Activated CD8-positive, alpha-beta memory T cell treated with anti-CD3 and anti-CD28 coated beads, Interleukin-2, amount 10 ng/mL, durations not matched to agents 7 days and 5 days (primary cell): ENCODE data around the gene CYP27B1. TPM values are rescaled to one million over a fixed set of nuclear protein-coding genes. Genes with fewer than 3 reads are reported as not detected.
"Not testable (repeated sequence)": the region's sequence is repeated elsewhere in the genome, so short reads cannot be mapped to it uniquely, and the experiment has no call there.

Experiments
- ATAC-seq: fragments of 150-1000 bp; cut with Tn5 transposase; one replicate; pipeline ENCODE4 v1.10.0; 2021; ENCODE audit warnings: moderate library complexity
- CTCF ChIA-PET: fragments of 350-600 bp; sonication (Branson Sonifier 250); formaldehyde crosslinking; loops from one replicate; lab custom pipeline; 2021; ENCODE audit warnings: antibody characterized with exemption; lab: Charles Lee
- DNase-seq: peaks from one replicate; pipeline ENCODE4 v3.0.0-alpha.2; 2020
- H3K27ac Mint-ChIP-seq: one replicate; pipeline ENCODE4 v1.8.0; 2021; ENCODE audit warnings: mild to moderate bottlenecking, mixed read lengths
- H3K27me3 Mint-ChIP-seq: one replicate; pipeline ENCODE4 v1.8.0; 2021; ENCODE audit warnings: mixed read lengths
- H3K36me3 Mint-ChIP-seq: one replicate; pipeline ENCODE4 v1.8.0; 2021; ENCODE audit warnings: mild to moderate bottlenecking, mixed read lengths
- H3K4me1 Mint-ChIP-seq: one replicate; pipeline ENCODE4 v1.8.0; 2021; ENCODE audit warnings: mixed read lengths
- H3K4me3 Mint-ChIP-seq: one replicate; pipeline ENCODE4 v1.8.0; 2021; ENCODE audit warnings: mild to moderate bottlenecking, moderate library complexity, mixed read lengths
- H3K9me3 Mint-ChIP-seq: one replicate; pipeline ENCODE4 v1.8.0; 2022; ENCODE audit warnings: low read depth, mixed read lengths
- total RNA-seq, 2 experiments: library from RNA; stranded (reverse); gene quantifications; one replicate each; pipeline ENCODE4 v1.2.3, GENCODE V29; 2021

Gene CYP27B1
- total RNA-seq, 2 experiments from 2014 or later, result 4.5 to 5.4 TPM

- Mint-ChIP-seq H3K27ac (peak overlapping the region; percentile 96), H3K36me3 (peaks cover 9% of the 10 kb centered on the region), H3K27me3 (no peaks in the 10 kb centered on the region), H3K9me3 (no peaks in the 10 kb centered on the region), H3K4me3 (no peak overlapping the region), H3K4me1 (peaks cover 35% of the 10 kb centered on the region)
- no peak for ATAC-seq
- no peak for DNase-seq
- CTCF ChIA-PET, result interaction anchor here (0.8 to 3.3 kb wide), 8 partner anchors 9 to 346 kb away, joined by 3 to 20 read pairs (median 4); partner anchors contain the start of genes EEF1AKMT3 and METTL1
Measured at GRCh38 chr12:57781244-57781643, 14.4 kb upstream of the CYP27B1 start.

DNA sequence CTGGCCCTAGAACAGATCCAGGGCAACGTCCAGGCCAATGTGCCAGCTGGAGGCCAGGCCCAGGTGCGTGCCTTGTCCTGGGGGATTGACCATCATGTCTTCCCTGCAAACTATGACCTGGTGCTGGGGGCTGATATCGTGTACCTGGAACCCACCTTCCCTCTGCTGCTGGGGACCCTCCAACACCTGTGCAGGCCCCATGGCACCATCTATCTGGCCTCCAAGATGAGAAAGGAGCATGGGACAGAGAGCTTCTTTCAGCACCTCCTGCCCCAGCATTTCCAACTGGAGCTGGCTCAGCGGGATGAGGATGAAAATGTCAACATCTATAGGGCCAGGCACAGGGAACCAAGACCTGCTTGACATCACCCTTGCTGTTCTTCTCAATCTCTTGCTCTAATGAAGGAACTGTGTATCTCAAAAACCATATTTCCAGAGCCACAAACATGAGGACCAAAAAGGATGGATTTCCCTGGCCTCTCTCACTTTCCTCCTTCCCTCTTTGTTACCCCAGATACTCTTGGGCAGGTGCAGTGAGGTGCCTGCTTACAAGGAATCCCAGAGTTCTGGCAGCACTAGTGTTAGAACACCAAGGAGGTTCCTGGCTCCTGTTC is 13.5 kb upstream of the CYP27B1 start:
- H3K36me3 Mint-ChIP-seq, result peaks cover 10% of the 10 kb centered on the region
- no peaks in the 10 kb centered on the region for H3K9me3 Mint-ChIP-seq
- DNase-seq (no peak), ATAC-seq (no peak)
- no peak overlapping the region for H3K27ac Mint-ChIP-seq
- CTCF ChIA-PET, result interaction anchor here (0.6 to 3.3 kb wide), 6 partner anchors 8 to 1448 kb away, joined by 3 to 20 read pairs (median 6); partner anchors contain the start of genes CDK4, EEF1AKMT3 and METTL1
- H3K4me1 Mint-ChIP-seq, result peaks cover 39% of the 10 kb centered on the region
- H3K27me3 Mint-ChIP-seq, result no peaks in the 10 kb centered on the region
- H3K4me3 Mint-ChIP-seq, result no peak overlapping the region

GRCh38 chr12:57779736-57780135 is 12.9 kb upstream of the CYP27B1 start:
- no peak for ATAC-seq
- Mint-ChIP-seq H3K9me3 (no peaks in the 10 kb centered on the region), H3K4me1 (peaks cover 39% of the 10 kb centered on the region), H3K36me3 (peaks cover 10% of the 10 kb centered on the region), H3K27me3 (no peaks in the 10 kb centered on the region), H3K27ac (peak overlapping the region; percentile 13), H3K4me3 (no peak overlapping the region)
- DNase-seq, result no peak
- CTCF ChIA-PET, result interaction anchor here (0.6 to 3.3 kb wide), 5 partner anchors 13 to 1447 kb away, joined by 3 to 20 read pairs (median 4); partner anchors contain the start of genes CDK4 and CYP27B1

- H3K4me1 Mint-ChIP-seq, result peaks cover 30% of the 10 kb centered on the region
- DNase-seq, result no peak
- no peak overlapping the region for H3K27ac Mint-ChIP-seq
- CTCF ChIA-PET, result interaction anchor here (0.8 to 1.1 kb wide), 2 partner anchors 12 to 21 kb away, joined by 3 read pairs; no protein-coding TSS in a partner anchor
- H3K9me3 Mint-ChIP-seq, result no peaks in the 10 kb centered on the region
- no peak overlapping the region for H3K4me3 Mint-ChIP-seq
- no peaks in the 10 kb centered on the region for H3K27me3 Mint-ChIP-seq
- no peak for ATAC-seq
- H3K36me3 Mint-ChIP-seq, result peaks cover 8% of the 10 kb centered on the region
Measured at GRCh38 chr12:57777911-57778310, 11.0 kb upstream of the CYP27B1 start.

DNA sequence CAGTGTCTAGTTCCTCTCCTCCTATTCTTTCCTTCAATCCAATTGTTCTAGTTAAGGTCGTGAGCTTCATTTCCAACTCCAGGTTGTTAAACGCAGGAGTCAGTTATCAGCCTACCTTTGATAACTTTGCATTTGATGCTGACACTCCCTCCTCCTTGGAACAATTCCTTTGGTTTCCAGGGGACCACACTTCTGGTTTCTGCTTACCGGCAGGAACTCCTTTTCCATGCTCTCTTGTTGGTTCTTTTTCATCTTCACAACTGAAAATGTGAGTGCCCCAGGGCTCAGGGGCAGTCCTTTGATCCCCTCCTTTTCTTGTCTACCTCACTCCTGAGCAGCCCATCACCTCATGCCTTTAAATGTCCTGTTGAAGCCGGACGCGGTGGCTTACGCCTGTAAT is 10.5 kb upstream of the CYP27B1 start:
- Mint-ChIP-seq H3K9me3 (no peaks in the 10 kb centered on the region), H3K27ac (no peak overlapping the region), H3K4me1 (peaks cover 26% of the 10 kb centered on the region), H3K27me3 (no peaks in the 10 kb centered on the region), H3K36me3 (peaks cover 8% of the 10 kb centered on the region), H3K4me3 (no peak overlapping the region)
- ATAC-seq (no peak), DNase-seq (no peak)
- CTCF ChIA-PET, result interaction anchor here (1.1 to 1.3 kb wide), 2 partner anchors 11 to 20 kb away, joined by 3 to 4 read pairs; no protein-coding TSS in a partner anchor

DNA sequence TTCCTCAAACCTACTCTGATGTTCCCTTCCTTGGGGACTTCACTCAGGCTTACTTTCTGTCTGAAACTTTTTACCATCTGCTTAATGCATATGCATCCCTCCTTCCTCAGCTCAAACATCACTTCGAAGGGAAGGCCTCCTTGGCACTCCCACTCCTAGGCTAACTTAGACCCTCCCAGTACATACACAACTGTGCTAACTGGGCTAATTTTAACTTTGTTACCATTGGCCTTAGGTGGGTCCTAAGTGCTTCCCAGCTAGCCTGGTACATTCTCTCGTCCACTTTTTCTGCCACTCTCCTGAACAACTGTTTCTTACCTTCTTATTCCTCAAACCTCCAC is 9.3 kb upstream of the CYP27B1 start:
- H3K36me3 Mint-ChIP-seq, result peaks cover 8% of the 10 kb centered on the region
- DNase-seq (no peak), ATAC-seq (no peak)
- H3K4me1 Mint-ChIP-seq, result peaks cover 21% of the 10 kb centered on the region
- CTCF ChIA-PET, result interaction anchor here (1.3 to 2.1 kb wide), 4 partner anchors 17 to 129 kb away, joined by 3 to 5 read pairs (median 4); no protein-coding TSS in a partner anchor
- no peak overlapping the region for H3K4me3 Mint-ChIP-seq
- H3K27ac Mint-ChIP-seq, result no peak overlapping the region
- no peaks in the 10 kb centered on the region for H3K27me3 Mint-ChIP-seq
- H3K9me3 Mint-ChIP-seq, result no peaks in the 10 kb centered on the region

GRCh38 chr12:57775563-57776246 is 8.8 kb upstream of the CYP27B1 start:
- Mint-ChIP-seq H3K4me3 (no peak overlapping the region), H3K27ac (no peak overlapping the region), H3K36me3 (peaks cover 8% of the 10 kb centered on the region), H3K9me3 (no peaks in the 10 kb centered on the region), H3K4me1 (peaks cover 19% of the 10 kb centered on the region), H3K27me3 (no peaks in the 10 kb centered on the region)
- DNase-seq, result no peak
- CTCF ChIA-PET, result interaction anchor here (1.4 to 4.8 kb wide), 5 partner anchors 11 to 129 kb away, joined by 3 to 25 read pairs (median 4); no protein-coding TSS in a partner anchor
- no peak for ATAC-seq

DNA sequence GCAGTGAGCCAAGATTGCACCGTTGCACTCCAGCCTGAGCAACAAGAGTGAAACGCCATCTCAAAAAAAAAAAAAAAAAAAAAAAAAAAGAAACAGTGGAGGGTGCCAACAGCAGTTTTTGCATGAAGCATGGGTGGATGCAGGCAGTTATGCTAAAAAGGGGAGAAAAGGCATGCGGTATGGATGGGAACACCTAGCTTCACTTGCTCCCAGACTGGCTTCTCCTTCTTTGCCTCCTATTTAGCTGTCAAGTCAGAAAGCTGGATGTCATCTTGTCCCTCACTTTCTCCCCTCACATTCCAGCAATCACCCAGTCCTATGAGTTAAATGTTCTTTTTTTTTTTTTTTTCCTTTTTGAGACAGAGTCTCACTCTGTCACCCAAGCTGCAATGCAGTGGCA is 8.2 kb upstream of the CYP27B1 start:
- Mint-ChIP-seq H3K4me3 (no peak overlapping the region), H3K9me3 (no peaks in the 10 kb centered on the region)

DNA sequence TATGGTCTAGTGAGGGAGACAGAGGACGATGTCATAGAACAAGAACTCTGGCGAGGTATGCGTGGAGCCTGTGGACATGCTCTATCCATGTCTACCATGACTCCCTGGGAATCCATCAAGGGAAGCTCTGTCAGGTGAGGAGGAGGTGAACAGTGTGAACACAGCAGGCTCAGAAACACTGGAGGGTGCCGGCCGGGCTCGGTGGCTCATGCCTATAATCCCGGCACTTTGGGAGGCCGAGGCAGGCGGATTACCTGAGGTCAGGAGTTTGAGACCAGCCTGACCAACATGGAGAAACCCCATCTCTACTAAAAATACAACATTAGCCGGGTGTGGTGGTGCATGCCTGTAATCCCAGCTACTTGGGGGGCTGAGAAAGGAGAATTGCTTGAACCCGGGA is 7.8 kb upstream of the CYP27B1 start:
- H3K27me3 Mint-ChIP-seq, H3K4me3 Mint-ChIP-seq, H3K9me3 Mint-ChIP-seq, DNase-seq, H3K27ac Mint-ChIP-seq, ATAC-seq: not testable (repeated sequence)
- Mint-ChIP-seq H3K4me1 (peaks cover 26% of the 10 kb centered on the region), H3K36me3 (peaks cover 12% of the 10 kb centered on the region)
- CTCF ChIA-PET, result interaction anchor here (0.7 to 4.8 kb wide), 5 partner anchors 8 to 18 kb away, joined by 3 to 25 read pairs (median 4); partner anchors contain the start of gene TSFM

More for the DNA sequence above, 8.2 kb upstream of the CYP27B1 start:
- H3K27ac Mint-ChIP-seq, result no peak overlapping the region
- H3K4me1 Mint-ChIP-seq, result peaks cover 22% of the 10 kb centered on the region
- CTCF ChIA-PET, result interaction anchor here (1.0 to 4.8 kb wide), 4 partner anchors 8 to 19 kb away, joined by 3 to 25 read pairs (median 4); partner anchors contain the start of gene TSFM
- ATAC-seq (no peak), DNase-seq (no peak)
- H3K27me3 Mint-ChIP-seq, result no peaks in the 10 kb centered on the region
- peaks cover 8% of the 10 kb centered on the region for H3K36me3 Mint-ChIP-seq

- Mint-ChIP-seq H3K36me3 (peaks cover 10% of the 10 kb centered on the region), H3K4me3 (peak within 1 kb of the TSS; percentile 99), H3K9me3 (no peaks in the 10 kb centered on the region), H3K27me3 (no peaks in the 10 kb centered on the region), H3K4me1 (peaks cover 26% of the 10 kb centered on the region), H3K27ac (peak within 1 kb of the TSS; percentile 98)
- CTCF ChIA-PET, result interaction anchor here (0.8 to 4.8 kb wide), 6 partner anchors 8 to 65 kb away, joined by 3 to 25 read pairs (median 6); partner anchors contain the start of gene TSFM
- DNase-seq, result peak; percentile 72
- ATAC-seq, result peak; percentile 55
Measured at GRCh38 chr12:57772429-57773322, 5.8 kb upstream of the CYP27B1 start, which contains the start of gene EEF1AKMT3. EEF1AKMT3 (plus strand) TSS chr12:57772614; CDS start chr12:57772725, 111 bp downstream.

DNA sequence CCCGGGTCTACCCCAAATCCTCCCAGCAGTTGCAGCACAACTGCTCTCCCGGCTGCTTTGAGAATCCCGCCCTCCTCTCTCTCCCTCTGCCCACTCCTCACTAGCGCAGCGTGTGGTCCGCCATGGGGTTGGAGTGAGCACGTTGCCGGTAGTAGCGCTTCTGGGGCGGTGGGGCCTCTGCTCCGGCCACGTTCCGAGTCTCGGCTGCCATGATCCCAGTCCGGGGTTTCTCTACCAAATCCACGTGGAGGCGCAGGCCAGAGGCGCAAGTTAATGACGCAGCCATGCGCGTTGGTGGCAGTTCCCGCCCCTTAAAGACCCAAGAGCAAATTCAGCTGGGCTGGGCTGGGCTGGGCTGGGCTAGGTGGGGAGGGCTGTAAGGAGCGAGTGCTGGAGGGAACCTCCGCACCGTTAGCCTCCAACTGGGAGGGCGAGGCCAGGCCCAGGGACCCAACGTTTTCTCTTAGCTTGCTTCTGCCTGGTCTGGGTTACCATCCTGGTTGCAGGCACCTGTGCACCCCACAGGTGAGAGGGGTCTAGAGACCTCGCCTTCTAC is 5.1 kb upstream of the CYP27B1 start, which contains the start of gene METTL1:
Gene METTL1 (minus strand): TSS at position 233 of the 556 bp plus-strand sequence. CDS start 22 bp downstream, at position 211.
- peaks cover under 1% of the 10 kb centered on the region for H3K27me3 Mint-ChIP-seq
- H3K9me3 Mint-ChIP-seq, result no peaks in the 10 kb centered on the region
- ATAC-seq, result peak; percentile 92
- H3K36me3 Mint-ChIP-seq, result peaks cover 10% of the 10 kb centered on the region
- H3K4me3 Mint-ChIP-seq, result peak within 1 kb of the TSS; percentile 99
- peak within 1 kb of the TSS; percentile 98 for H3K27ac Mint-ChIP-seq
- H3K4me1 Mint-ChIP-seq, result peaks cover 26% of the 10 kb centered on the region
- CTCF ChIA-PET, result interaction anchor here (0.8 to 4.8 kb wide), 6 partner anchors 9 to 65 kb away, joined by 3 to 25 read pairs (median 6); partner anchors contain the start of gene TSFM
- DNase-seq, result peak; percentile 97
